ENCODE data around the gene ZRANB2.

DNA sequence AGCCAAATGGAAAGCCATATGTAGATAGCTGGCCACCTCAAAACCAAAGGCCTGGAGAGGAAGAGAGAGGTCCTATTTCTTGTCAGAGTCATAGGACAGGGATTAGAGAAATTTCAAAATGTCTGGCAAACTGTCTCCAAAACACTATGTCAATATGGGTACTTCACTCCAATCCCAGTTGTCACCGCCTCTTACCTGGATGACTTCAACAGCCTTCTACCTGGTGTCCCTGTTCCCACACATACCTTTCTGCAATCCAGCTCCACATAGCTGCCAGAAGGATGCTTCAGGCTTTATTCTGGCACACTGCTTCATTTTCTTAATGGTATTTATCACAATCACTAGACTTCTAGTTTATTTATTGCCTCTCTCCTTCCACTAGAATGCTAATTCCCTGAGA lies 47.7 kb downstream of the ZRANB2 start:
- no peak for TF ChIP-seq CTCF (IDR thresholded peaks at IDR 0.05; ENCODE audit: poor library complexity, severe bottlenecking)
- no peak for TF ChIP-seq EZH2 (IDR thresholded peaks at IDR 0.05; ENCODE audit: borderline replicate concordance, insufficient read depth, low read length, poor library complexity, severe bottlenecking)
- no peak for TF ChIP-seq EP300 (conservative IDR thresholded peaks at IDR 0.05; ENCODE audit: poor library complexity, severe bottlenecking)
- TF ChIP-seq POLR2AphosphoS5 (IDR thresholded peaks at IDR 0.05) = no peak

All from neural cell (in vitro differentiated cells).